GM13977 (cell line): ENCODE data around the gene SYTL1.

ENCODE experiments used
- DNase-seq: peaks from one replicate; pipeline ENCODE4 v3.0.0; 2012; ENCODE audit warnings: low spot score
- in situ Hi-C: fragments of 300-500 bp; cut with MboI; formaldehyde crosslinking; loops from one replicate; pipeline ENCODE4 v1.12.0; 2022; ENCODE audit warnings: low sequenced_read_pairs, low pct_unique_long_range_greater_than_20kb, mixed read lengths, inconsistent platforms; ENCODE audit not compliant: unreplicated experiment
- TF ChIP-seq, protein P1 (sequence below): IDR thresholded peaks from 2 replicates; pipeline ENCODE4 v1.5.1; 2012; ENCODE audit warnings: mild to moderate bottlenecking, control low read depth; ENCODE audit not compliant: insufficient read depth; ENCODE audit errors: extremely low read depth, missing control alignments

The SYTL1 gene

DNA sequence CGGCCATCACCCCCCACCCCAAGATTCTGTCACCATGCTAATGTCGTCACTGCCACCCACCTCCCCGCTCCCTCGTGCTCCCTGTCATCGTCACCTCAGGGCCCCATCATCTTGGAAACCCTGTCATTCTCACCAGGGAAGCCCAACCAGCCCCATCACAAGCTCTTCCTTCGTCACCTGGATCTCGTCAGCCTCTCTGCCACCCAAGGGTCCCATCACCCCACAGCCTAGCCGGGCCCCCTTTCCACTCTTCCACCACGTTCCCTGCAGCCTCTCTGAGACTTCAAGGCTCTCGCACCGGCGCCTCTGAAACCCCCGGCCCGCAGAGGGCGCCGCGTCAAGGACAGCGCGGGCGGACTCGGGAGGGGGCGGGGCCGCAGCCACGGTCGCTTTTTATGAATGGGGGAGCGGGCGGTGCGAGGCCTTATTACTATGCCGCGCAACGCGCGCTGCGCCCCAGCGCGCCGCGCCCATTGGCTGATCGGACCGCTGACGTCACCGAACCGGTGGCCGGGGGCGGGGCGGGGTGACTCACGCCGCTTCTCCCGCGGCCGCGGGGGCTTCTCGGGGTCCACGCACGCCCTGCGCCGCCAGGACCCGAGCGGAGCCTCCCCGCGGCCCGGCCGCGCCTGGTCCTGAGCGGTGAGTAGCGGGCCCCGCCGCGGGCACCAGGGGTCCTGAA lies 50.4 kb downstream of the SYTL1 start, which contains the start of gene GPR3:
Gene GPR3, plus strand, starts transcription at position 527 of the 682 bp plus-strand sequence. CDS start 1,177 bp downstream, outside the sequence.
- DNase-seq = peak; percentile 98
- TF ChIP-seq, protein P1, sequence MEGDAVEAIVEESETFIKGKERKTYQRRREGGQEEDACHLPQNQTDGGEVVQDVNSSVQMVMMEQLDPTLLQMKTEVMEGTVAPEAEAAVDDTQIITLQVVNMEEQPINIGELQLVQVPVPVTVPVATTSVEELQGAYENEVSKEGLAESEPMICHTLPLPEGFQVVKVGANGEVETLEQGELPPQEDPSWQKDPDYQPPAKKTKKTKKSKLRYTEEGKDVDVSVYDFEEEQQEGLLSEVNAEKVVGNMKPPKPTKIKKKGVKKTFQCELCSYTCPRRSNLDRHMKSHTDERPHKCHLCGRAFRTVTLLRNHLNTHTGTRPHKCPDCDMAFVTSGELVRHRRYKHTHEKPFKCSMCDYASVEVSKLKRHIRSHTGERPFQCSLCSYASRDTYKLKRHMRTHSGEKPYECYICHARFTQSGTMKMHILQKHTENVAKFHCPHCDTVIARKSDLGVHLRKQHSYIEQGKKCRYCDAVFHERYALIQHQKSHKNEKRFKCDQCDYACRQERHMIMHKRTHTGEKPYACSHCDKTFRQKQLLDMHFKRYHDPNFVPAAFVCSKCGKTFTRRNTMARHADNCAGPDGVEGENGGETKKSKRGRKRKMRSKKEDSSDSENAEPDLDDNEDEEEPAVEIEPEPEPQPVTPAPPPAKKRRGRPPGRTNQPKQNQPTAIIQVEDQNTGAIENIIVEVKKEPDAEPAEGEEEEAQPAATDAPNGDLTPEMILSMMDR = peak; percentile 71
- in situ Hi-C loops = loop anchor here (5.0 kb wide), 2 partner anchors 90 to 215 kb away; no protein-coding TSS in a partner anchor

DNA sequence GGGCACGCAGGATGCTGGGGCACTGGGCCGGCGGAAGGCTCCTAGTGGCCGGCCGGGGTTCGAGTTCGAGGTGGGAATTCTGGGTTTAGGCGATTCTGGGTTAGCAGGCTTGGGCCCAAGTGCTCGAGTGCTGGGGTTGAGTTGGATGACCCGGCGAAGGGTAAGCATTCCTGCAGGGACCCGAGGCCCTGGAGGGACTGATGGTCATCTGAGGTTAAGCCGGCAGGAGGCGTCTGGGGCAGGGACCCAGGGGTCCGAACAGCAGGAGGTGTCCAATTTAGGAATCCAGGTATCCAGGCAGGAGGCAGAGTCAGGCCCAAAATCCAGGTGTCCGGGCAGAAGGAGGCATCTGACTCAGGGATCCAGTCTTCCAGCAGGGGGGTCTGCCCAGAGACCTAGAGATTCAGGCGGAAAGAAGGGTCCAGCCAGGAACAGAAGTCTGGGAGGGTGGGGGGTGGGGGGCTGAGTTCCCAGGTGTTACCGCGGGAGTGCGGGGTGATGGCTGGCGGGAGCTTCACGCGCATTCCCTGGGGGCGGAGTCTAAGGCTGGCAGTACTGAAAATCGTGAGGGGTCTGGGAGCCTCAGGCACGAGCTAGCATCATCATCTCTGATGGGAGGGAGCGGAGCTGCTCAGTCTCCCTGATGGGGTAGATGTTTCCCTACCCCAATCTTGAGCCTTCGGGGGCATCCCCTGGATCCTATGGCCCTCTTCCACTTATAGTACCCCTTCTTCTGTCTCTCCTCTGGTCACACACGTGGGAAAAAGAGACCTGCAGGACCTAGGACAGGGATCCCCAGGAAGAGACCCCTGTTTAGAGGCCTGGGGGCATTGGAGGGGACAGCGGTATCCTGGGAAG lies 51.2 kb downstream of the SYTL1 start:
- in situ Hi-C loops = loop anchor here (5.0 kb wide), 2 partner anchors 91 to 214 kb away; no protein-coding TSS in a partner anchor
- peak; percentile 32 for DNase-seq
- TF ChIP-seq, protein P1 = peak; percentile 29

DNA sequence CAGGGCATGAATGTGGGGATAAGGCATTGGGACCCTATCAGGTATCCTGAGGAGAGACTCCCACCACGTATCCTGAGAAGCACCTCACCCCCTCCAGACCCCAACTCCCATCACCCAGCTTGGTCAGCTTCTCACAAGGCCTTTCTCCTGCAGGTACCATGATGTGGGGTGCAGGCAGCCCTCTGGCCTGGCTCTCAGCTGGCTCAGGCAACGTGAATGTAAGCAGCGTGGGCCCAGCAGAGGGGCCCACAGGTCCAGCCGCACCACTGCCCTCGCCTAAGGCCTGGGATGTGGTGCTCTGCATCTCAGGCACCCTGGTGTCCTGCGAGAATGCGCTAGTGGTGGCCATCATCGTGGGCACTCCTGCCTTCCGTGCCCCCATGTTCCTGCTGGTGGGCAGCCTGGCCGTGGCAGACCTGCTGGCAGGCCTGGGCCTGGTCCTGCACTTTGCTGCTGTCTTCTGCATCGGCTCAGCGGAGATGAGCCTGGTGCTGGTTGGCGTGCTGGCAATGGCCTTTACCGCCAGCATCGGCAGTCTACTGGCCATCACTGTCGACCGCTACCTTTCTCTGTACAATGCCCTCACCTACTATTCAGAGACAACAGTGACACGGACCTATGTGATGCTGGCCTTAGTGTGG lies 51.9 kb downstream of the SYTL1 start:
- in situ Hi-C loops = loop anchor here (5.0 kb wide), 2 partner anchors 91 to 214 kb away; no protein-coding TSS in a partner anchor
- DNase-seq = peak; percentile 7

DNA sequence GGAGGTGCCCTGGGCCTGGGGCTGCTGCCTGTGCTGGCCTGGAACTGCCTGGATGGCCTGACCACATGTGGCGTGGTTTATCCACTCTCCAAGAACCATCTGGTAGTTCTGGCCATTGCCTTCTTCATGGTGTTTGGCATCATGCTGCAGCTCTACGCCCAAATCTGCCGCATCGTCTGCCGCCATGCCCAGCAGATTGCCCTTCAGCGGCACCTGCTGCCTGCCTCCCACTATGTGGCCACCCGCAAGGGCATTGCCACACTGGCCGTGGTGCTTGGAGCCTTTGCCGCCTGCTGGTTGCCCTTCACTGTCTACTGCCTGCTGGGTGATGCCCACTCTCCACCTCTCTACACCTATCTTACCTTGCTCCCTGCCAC lies 52.4 kb downstream of the SYTL1 start:
- in situ Hi-C loops = loop anchor here (5.0 kb wide), 2 partner anchors 92 to 213 kb away; no protein-coding TSS in a partner anchor

More for the DNA sequence above, 51.9 kb downstream of the SYTL1 start:
- TF ChIP-seq, protein P1 = no peak

DNA sequence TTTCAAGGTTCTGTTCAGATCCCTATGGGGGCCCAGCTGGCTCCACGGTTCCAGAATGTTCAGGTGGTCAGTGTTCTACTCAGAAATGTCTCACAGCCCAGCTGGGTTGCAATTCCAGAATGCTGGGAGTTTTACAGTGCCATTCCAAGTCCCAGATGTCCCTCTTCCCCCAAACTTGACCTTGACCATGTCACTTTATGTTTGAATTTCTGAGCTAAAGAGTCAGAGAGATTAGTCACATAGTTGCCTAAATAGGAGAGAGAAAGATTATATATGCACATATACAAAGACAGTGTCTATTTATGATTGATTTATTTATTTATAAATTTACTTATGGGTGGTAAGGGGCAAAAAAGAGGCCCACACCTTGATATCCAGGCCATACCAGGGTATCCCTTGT lies 53.1 kb downstream of the SYTL1 start:
- in situ Hi-C loops = loop anchor here (5.0 kb wide), 2 partner anchors 93 to 212 kb away; no protein-coding TSS in a partner anchor
- peak; percentile 12 for DNase-seq

More for the DNA sequence above, 52.4 kb downstream of the SYTL1 start:
- peak; percentile 12 for DNase-seq
- TF ChIP-seq, protein P1 = no peak

More for the DNA sequence above, 53.1 kb downstream of the SYTL1 start:
- TF ChIP-seq, protein P1 = no peak
